Stimulated activated CD4-positive, alpha-beta T cell treated with anti-CD3 and anti-CD28 coated beads, TNF-alpha, amount 100 ng/mL, for 1 hour (primary cell): ENCODE measurements around the gene ATP8A2.
A peak's percentile ranks its signal among the peaks of the same experiment; 100 is the strongest.
"Not testable (repeated sequence)": the region's sequence is repeated elsewhere in the genome, so short reads cannot be mapped to it uniquely, and the experiment has no call there.

Source experiments
- DNase-seq, 3 donors: peaks; one replicate each; pipeline ENCODE4 v3.0.0-alpha.2; 2020; ENCODE audit warnings: low read depth in 3 of 3, low spot score in 1 of 3

ATP8A2 gene

GRCh38 chr13:26060357-26060756, 688.6 kb downstream of the ATP8A2 start:
- DNase-seq: no peak

GRCh38 chr13:26061256-26061655, 689.5 kb downstream of the ATP8A2 start:
- DNase-seq: no peak

GRCh38 chr13:26061947-26062346, 690.2 kb downstream of the ATP8A2 start:
- no peak for DNase-seq

GRCh38 chr13:26062853-26063444, 691.2 kb downstream of the ATP8A2 start:
- DNase-seq: peak in 1 of 3 donors; percentile 15

DNA sequence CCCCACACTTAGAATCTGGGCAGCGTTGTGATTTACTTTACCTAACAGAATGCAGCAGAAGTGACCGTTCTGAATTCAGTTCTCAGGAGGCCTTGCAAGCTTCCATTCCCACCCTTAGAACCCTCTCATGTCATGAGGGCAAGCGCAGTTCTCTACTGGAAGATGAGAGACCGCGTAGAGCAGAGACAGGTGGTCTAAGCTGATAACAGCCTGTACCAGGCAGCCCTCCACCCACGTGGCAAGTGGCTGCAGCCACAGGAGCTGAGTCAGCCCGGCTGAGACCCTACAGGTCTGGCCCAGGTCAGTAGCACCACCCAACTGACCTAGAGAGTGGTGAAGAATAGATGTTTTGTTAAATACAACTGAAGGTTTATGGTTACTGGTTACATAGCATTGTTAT, 694.7 kb downstream of the ATP8A2 start:
- not testable (repeated sequence) for DNase-seq

DNA sequence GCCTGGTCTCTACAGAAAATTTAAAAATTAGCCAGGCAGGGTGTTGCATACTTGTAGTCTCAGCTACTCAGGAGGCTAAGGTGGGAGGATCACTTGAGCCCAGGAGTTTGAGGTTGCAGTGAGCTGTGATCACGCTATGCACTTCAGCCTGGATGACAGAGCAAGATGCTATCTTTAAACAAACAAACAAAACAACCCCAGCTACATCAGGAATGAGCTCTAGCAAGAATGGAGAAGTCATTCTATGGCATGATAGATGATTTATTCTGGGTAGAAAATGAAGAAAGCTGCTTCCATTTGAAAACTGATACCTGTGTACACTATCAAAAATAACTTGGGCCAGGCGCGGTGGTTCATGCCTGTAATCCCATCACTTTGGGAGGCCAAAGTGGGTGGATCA, 695.8 kb downstream of the ATP8A2 start:
- DNase-seq: no peak

DNA sequence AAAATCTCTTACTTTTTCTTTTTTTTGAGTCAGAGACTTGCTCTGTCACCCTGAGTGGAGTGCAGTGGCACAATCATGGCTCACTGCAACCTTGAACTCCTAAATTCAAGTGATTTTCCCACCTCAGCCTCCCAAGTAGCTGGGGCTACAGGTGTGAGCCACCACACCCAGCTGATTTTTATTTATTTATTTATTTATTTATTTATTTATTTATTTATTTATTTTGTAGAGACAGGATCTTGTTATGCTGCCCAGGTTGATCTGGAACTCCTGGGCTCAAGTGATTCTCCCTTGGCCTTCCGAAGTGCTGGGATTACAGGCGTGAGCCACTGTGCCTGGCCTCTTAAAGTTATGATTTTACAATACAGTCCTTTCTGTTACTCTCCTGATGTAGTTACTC, 696.6 kb downstream of the ATP8A2 start:
- DNase-seq: not testable (repeated sequence)

- not testable (repeated sequence) for DNase-seq
These were observed 697.9 kb downstream of the ATP8A2 start for GRCh38 chr13:26069642-26070041.

- no peak for DNase-seq
These were observed 699.9 kb downstream of the ATP8A2 start for GRCh38 chr13:26071691-26072090.

GRCh38 chr13:26072335-26072734, 700.6 kb downstream of the ATP8A2 start:
- DNase-seq: not testable (repeated sequence)

- no peak for DNase-seq
These were observed 702.9 kb downstream of the ATP8A2 start for GRCh38 chr13:26074706-26075105.
